NCI-H2196 treated with DMSO at 0.1 percent for 48 hours (cell line): ENCODE data around the gene TBC1D26.
"Not testable (repeated sequence)": the region's sequence is repeated elsewhere in the genome, so short reads cannot be mapped to it uniquely, and the experiment has no call there.

Experiments used
- DNase-seq: peaks from one replicate; lab custom pipeline; 2025; ENCODE audit not compliant: unreplicated experiment; lab: John Stamatoyannopoulos, UW

TBC1D26 gene

GRCh38 chr17:15731900-15732299, at the start of gene TBC1D26:
TBC1D26 (plus strand) TSS chr17:15732283; CDS start chr17:15735349, 3,066 bp downstream.
- DNase-seq: not testable (repeated sequence)

GRCh38 chr17:15683135-15683534, 48.9 kb upstream of the TBC1D26 start:
- DNase-seq: not testable (repeated sequence)

- peak; percentile 2 for DNase-seq
Measured at GRCh38 chr17:15683824-15684478, 48.1 kb upstream of the TBC1D26 start, which contains the start of gene TRIM16. TRIM16 (minus strand) TSS chr17:15684311; CDS start chr17:15651609, 32,702 bp downstream.

DNA sequence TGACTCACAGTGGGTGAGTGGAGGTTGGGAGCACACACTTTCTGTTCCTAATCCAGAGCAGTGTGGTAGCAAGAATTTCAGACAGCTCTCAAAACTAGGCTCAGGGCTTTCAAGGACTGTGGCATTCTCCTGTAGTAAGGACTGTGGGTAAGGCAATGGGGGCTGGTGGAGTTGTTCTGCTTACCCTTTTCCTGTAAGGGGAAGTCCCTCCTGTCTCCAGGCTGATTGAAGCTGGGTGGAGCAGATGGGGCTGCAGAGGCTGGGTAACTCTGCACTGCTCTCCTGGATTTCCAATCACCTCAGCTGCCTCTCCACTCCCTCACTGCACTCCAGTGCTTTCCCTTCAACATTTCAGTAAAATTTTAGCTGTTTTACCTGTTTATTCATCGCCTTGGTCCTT, 44.6 kb upstream of the TBC1D26 start:
- not testable (repeated sequence) for DNase-seq

DNA sequence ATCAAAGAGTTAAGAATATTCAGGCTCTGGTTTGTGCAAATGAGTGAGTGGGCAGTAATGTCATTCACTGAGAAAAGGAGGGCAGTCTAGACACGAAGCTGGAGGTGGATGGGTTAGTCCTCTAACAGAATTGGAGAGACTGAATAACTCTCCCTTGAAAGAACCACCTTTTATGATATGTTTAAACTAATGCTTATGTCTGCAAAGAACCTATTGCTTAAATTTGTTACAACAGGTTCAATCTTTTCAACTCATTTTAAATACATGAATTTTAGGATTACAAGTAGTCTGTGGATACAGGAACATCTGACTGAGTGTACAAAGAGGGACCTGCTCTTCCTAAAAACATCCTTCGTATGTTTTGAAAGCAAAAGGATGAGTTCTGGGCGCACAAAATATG, 33.1 kb upstream of the TBC1D26 start:
- DNase-seq: not testable (repeated sequence)

- DNase-seq: peak; percentile 57
Measured at GRCh38 chr17:15699413-15699924, 32.6 kb upstream of the TBC1D26 start, which contains the start of gene ZNF286A. ZNF286A (plus strand) TSS chr17:15699752; CDS start chr17:15700330, 578 bp downstream.

GRCh38 chr17:15699937-15700336, 32.1 kb upstream of the TBC1D26 start:
- not testable (repeated sequence) for DNase-seq

- DNase-seq: not testable (repeated sequence)
Measured at GRCh38 chr17:15704239-15704638, 27.8 kb upstream of the TBC1D26 start.

DNA sequence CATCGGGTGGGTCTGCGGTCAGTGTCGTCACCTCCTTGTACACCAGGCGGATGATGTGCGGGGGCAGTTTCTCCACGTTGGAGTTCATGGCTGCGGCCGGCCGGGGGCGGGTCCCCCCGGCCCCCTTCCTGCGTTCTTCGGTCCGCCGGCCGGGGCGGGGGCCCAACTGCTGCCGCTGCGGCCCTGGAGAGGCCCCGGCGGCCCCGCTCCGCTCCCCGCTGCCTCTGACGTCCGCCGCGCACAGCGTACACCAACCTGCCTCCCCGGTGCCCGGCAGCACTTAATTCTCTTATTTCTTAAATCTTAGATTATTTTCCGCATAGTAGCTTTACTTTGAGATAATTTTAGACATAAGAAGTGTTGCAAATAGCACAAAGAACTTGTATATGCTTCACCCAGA, 27.3 kb upstream of the TBC1D26 start:
- DNase-seq: not testable (repeated sequence)

- DNase-seq: not testable (repeated sequence)
Measured at GRCh38 chr17:15708879-15709278, 23.2 kb upstream of the TBC1D26 start.

DNA sequence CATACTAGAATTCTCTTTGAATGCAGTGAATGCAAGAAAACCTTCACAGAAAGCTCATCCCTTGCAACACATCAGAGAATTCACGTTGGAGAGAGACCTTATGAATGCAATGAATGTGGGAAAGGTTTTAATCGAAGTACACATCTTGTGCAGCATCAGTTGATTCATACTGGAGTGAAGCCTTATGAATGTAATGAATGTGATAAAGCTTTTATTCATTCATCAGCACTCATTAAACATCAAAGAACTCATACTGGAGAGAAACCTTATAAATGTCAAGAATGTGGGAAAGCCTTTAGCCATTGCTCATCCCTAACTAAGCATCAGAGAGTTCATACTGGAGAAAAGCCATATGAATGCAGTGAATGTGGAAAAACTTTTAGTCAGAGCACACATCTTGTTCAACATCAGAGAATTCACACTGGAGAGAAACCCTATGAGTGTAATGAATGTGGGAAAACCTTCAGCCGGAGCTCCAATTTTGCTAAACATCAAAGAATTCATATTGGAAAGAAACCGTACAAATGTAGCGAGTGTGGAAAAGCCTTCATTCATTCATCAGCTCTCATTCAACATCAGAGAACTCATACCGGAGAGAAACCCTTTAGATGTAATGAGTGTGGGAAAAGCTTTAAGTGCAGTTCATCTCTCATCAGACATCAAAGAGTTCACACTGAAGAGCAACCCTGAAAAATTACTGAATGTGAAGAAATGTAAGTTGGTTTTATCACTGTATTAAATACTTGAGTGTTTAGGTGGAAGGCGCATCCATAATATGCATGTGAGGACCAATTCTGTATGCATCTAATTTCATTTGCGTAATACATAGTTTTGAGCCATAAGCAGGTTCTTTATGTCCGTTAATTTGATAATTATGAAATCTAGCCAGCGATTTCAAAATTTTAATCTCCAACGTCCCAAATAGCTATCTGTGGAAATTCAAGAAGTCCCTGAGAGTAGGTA, 15.2 kb upstream of the TBC1D26 start:
- not testable (repeated sequence) for DNase-seq

- not testable (repeated sequence) for DNase-seq
Measured at GRCh38 chr17:15730535-15730934, 1.5 kb upstream of the TBC1D26 start.

- not testable (repeated sequence) for DNase-seq
Measured at GRCh38 chr17:15733174-15733789, 1.2 kb downstream of the TBC1D26 start.

GRCh38 chr17:15736578-15736977, 4.5 kb downstream of the TBC1D26 start:
- DNase-seq: not testable (repeated sequence)

GRCh38 chr17:15738066-15738465, 6.0 kb downstream of the TBC1D26 start:
- DNase-seq: no peak

- DNase-seq: not testable (repeated sequence)
Measured at GRCh38 chr17:15739259-15739658, 7.2 kb downstream of the TBC1D26 start.

- not testable (repeated sequence) for DNase-seq
Measured at GRCh38 chr17:15740041-15740440, 8.0 kb downstream of the TBC1D26 start.

GRCh38 chr17:15740570-15741120, 8.6 kb downstream of the TBC1D26 start:
- no peak for DNase-seq

GRCh38 chr17:15741624-15742023, 9.5 kb downstream of the TBC1D26 start:
- DNase-seq: no peak

DNA sequence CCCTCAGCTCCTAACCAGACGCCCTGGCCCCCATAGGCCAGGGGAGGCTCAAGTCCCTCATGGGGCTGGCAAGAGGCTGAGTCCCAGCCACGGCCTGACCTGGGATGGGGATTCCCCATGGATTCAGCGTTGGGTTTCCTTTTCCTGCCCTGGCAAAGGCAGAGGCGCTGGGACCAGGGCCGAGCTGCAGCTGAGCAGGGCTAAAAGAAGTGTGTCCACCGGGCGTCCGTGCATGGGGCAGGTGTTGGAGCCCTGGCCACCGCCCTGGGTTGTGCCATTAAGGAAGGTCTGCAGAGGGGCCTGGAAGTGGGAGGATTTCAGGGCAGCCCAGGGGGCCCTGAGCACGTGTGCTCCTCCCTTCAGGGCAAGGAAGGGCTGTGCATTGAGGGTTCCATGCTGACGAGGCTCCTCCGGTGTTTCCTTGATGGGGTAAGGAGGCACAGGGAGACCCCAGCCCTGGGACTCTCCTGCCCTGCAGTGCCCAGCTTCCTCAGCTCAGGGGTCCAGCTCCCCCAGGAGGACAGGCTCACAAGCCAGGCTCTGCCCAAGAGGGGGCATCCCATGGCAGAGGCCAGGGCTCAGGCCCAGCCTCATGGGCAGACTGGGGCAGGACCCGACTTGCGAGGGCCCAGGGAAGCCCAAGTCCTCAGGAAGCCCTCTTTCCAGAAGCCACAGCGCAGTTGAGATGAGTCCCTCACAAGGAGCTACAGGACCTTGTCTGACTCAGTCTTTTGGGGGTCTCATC, 10.1 kb downstream of the TBC1D26 start:
- no peak for DNase-seq
